AG20443 (cell line): ENCODE results near the gene MRPL1.
"Not testable (repeated sequence)": the region's sequence is repeated elsewhere in the genome, so short reads cannot be mapped to it uniquely, and the experiment has no call there.

Experiments used
- DNase-seq: peaks from one replicate; pipeline ENCODE4 v3.0.0; 2012; ENCODE audit warnings: low spot score, mixed read lengths

The MRPL1 gene

DNA sequence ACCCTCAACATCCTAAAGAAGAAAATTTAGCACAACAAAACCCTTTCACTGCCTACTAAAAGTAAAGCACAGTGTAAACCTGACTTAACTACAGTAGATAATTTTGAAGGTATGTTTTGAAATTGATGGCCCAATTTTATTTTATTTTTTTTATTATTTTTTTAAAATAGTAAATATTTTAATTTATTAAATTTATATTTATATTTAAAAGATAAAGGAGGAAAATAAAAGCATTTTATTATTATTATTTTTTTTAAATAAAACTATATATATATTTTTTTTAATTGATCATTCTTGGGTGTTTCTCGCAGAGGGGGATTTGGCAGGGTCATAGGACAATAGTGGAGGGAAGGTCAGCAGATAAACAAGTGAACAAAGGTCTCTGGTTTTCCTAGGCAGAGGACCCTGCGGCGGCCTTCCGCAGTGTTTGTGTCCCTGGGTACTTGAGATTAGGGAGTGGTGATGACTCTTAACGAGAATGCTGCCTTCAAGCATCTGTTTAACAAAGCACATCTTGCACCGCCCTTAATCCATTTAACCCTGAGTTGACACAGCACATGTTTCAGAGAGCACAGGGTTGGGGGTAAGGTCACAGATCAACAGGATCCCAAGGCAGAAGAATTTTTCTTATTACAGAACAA lies 120.4 kb downstream of the MRPL1 start:
- not testable (repeated sequence) for DNase-seq

DNA sequence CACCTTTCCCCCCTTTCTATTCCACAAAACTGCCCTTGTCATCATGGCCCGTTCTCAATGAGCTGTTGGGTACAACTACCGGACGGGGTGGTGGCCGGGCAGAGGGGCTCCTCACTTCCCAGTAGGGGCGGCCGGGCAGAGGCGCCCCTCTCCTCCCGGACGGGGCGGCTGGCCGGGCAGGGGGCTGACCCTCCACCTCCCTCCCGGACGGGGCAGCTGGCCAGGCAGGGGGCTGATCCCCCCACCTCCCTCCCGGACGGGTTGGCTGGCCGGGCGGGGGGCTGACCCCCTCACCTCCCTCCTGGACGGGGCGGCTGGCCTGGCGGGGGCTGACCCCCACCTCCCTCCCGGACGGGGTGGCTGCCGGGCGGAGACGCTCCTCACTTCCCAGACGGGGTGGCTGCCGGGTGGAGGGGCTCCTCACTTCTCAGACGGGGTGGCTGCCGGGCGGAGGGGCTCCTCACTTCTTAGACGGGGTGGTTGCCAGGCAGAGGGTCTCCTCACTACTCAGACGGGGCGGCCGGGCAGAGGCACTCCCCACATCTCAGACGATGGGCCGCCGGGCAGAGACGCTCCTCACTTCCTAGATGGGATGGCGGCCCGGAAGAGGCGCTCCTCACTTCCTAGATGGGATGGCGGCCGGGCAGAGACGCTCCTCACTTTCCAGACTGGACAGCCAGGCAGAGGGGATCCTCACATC lies 121.1 kb downstream of the MRPL1 start:
- not testable (repeated sequence) for DNase-seq

DNA sequence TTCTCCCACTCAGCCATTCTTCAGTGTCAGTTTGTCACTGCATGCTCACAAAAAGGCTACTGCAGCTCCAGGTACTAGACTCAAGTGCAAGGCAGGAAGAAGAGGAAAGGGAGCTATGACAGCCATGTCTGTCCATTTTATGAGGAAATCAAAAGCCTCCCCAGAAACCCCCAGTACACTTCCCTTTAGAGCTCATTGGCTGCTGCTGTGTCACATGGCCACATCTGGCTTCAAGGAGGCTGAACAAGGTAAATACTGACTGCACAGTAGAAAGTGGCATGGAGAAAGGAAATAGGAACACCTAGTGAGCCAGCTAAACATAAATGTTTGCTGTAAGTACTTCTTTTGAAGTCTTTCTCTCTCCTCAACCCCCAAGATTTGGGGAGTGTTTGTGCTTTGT lies 127.3 kb downstream of the MRPL1 start:
- DNase-seq: no peak

DNA sequence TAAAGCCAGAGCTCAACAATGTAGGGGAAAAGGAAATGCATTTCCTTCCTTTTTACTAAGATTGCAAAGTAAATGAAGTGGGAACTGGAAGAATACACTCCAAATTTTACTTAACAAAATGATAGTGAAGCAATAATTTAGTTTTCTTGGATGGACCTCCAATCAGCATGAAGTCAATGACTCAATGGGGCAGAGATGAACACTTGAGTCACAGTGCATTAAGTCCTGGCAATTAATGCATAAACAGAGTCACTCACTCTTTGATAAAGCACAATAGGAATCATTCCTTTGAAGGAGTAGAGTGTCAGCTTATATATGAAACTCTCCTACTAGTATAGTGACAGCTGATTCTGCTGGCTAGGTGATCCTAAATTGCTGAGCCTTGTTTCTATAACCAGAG lies 127.8 kb downstream of the MRPL1 start:
- DNase-seq: no peak

DNA sequence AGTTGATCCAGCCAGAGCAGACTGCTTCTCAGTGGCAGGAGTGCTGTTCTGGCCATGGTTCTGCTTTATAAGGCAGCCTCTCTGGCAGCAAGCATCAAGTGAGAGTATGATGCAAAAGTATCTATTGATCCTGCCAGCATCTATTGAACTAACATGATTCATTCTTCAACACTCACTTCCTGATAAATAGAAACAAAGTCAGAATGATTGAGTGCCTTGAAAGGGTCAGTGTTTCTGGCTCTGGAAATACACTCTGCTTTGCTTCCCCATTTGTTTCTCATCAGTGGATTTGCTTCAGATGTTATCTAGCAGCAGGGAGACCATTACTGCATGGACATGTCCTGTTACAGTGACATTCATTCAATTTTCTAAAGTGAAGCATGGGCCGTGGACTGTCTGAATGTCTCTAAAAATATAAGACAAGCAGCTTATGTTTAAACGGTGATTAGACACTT lies 128.3 kb downstream of the MRPL1 start:
- DNase-seq: no peak

DNA sequence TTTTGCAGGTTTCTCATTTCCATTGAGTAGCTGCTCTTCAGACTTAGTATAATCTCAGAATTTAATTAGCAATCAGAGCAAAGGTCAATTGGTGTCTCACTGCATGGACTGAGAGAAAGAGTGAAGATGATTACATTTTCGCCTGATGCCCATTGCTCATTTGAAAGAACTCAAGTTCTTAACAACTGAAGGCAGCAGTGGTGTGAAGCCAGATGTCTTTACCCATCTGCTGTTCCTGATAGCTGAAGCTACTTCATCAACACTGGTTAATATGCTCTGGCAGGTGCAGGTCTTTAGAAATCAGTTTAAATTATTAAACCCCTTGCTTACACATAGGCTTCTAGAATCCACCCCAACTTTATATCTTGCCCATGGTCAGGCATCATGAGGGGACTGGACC lies 130.0 kb downstream of the MRPL1 start:
- DNase-seq: no peak

DNA sequence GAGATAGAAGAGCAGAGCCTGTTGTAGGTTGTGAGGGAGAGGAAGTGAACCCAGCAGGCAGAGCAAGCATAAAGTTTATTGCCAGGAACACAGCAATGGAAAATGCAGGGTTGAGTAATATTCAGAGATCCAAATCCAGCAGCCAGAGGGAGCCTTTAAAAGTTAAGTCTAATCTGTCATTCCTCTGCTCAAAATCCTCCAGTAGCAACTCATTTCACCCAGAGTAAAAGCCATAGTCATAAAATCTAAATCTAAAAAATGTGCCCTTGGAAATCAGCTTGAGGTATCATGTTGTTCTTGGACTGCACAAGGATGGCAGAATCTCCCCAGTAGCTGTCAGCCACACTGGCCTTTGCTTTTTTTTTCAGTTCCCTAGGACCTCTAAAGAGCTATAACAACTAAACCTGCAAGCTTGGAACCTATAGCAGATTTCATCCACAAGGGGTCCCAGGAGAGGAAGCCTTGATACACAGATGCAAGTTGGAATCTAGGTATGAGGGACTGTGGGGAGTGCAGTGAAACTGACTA lies 131.6 kb downstream of the MRPL1 start:
- DNase-seq: peak; percentile 58

DNA sequence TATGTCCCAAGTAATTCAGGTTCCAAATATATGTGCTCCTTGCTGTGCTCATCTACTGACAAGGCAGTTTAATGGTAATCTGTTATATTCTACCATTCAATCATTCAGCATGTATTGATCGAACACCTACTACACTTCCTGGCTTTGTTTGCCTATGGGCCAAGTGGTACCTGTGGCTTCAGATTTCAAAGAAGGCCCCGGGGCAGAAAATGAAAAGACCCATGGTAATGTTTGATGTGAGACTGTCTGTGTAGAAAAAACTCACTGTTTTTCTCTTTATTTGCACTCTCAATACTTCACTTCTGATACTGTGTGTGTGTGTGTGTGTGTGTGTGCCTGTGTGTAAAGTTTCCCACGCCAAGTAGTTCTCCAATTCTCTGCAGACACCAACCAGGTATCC lies 133.4 kb downstream of the MRPL1 start:
- no peak for DNase-seq

DNA sequence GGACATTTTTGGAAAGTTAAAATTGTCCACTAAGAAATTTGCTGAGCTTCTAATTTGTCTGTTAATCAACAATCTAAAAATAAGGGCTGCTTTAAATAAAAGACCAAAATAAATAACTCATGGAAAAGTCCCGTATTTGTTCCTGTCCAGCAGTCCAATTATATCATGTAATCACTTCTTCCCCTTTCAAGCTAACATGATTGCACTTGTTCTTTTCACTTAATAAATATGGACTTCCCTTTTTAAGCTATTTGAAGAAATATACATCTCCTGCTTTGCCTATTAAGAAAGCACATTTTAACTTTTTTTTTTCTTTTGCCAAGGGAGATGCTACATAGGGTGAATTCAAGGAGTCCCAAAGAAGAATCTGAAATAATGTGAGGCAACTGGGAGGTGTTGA lies 138.9 kb downstream of the MRPL1 start:
- DNase-seq: no peak

DNA sequence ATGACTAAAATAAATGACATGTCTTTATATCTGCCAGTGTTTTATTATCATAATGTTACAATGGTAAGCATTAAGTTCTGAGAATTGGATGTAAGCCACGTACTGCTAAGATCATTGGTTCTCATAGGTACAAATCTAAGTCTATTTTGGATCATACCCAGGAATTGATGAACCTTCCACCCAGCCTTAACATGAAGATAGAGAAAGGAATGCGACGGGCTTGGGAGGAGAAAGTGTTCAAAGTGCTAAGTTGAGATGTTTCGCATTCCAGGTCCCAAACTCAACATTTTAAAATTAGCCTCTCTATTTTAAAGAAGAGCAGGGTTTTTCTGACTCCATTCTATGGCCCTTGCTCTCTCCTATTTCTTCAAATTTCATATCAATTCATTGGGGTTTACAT lies 139.6 kb downstream of the MRPL1 start:
- DNase-seq: no peak
